Thyroid gland (tissue), 4 donors: ENCODE results near the gene ACACB. TPM values are rescaled to one million over a fixed set of nuclear protein-coding genes. Genes with fewer than 3 reads are reported as not detected.

Source experiments
- DNase-seq, 2 donors: peaks; one replicate each; pipeline ENCODE4 v3.0.0-alpha.2; 2019
- H3K27ac ChIP-seq, 3 donors: fragments of 200-600 bp; sonication (generic); 1 replicate in 2 of 3; 2 replicates in 1 of 3; pipeline ENCODE4 v1.5.1; 2016 to 2019; ENCODE audit warnings: mild to moderate bottlenecking in 1 of 3, moderate library complexity in 1 of 3
- H3K27me3 ChIP-seq: fragments of 200-600 bp; sonication (generic); one replicate; pipeline ENCODE4 v1.5.1; 2019
- H3K36me3 ChIP-seq, 2 donors: fragments of 200-600 bp; sonication (generic); one replicate each; pipeline ENCODE4 v1.5.1; 2016 to 2019
- H3K4me1 ChIP-seq, 2 donors: fragments of 200-600 bp; sonication (generic); one replicate each; pipeline ENCODE4 v1.5.1; 2017 to 2019
- H3K4me3 ChIP-seq, 3 donors: fragments of 200-600 bp; sonication (generic); replicated peaks in 1 of 3; 1 replicate in 2 of 3; 2 replicates in 1 of 3; pipeline ENCODE4 v1.5.1; 2016; ENCODE audit warnings: mild to moderate bottlenecking in 1 of 3
- H3K9me3 ChIP-seq: fragments of 200-600 bp; sonication (generic); one replicate; pipeline ENCODE4 v1.5.1; 2017
- CTCF ChIP-seq, 6 experiments: fragments of 200-600 bp in 3 of 6; fragments of 450-650 bp in 3 of 6; sonication (generic) in 3 of 6; IDR thresholded peaks; one replicate each; pipeline ENCODE4 v1.5.1; 2016 to 2019; ENCODE audit warnings: antibody characterized with exemption in 6 of 6, mild to moderate bottlenecking in 2 of 6, inconsistent platforms in 1 of 6, moderate library complexity in 1 of 6
- POLR2A ChIP-seq, 2 donors: fragments of 450-650 bp; IDR thresholded peaks; one replicate each; pipeline ENCODE4 v1.6.1; 2017; ENCODE audit warnings: antibody characterized with exemption in 2 of 2, mild to moderate bottlenecking in 2 of 2, moderate library complexity in 1 of 2
- WGBS, 2 donors: methylation state at CpG; one replicate each; pipeline ENCODE4 v1.1.5; 2017; 5-methylcytosine and 5-hydroxymethylcytosine counted together
- intact Hi-C: fragments of 100-400 bp; cut with DNase I; formaldehyde crosslinking; loops from one replicate; pipeline ENCODE4 v1.15.1; 2023
- total RNA-seq, 4 donors: library from RNA; depleted of rRNA; stranded (reverse); fragments of >200 nt; gene quantifications; one replicate each; pipeline ENCODE4 v1.2.3, GENCODE V29; 2016

Gene ACACB
- total RNA-seq, 4 donors from 2014 or later = 115 to 178 (median 140) TPM

GRCh38 chr12:109258607-109259544, 142.5 kb downstream of the ACACB start:
- Histone ChIP-seq H3K36me3 (peaks cover 79% of the 10 kb centered on the region in 2 donors), H3K27me3 (no peaks in the 10 kb centered on the region), H3K27ac (no peak overlapping the region), H3K9me3 (no peaks in the 10 kb centered on the region), H3K4me1 (no peaks in the 10 kb centered on the region), H3K4me3 (no peak overlapping the region)
- 94% methylated on average over 12 of the region's 16 CpGs for WGBS, 2 donors
- TF ChIP-seq POLR2A (IDR thresholded peaks at IDR 0.05) = no peak
- no peak for TF ChIP-seq CTCF (IDR thresholded peaks at IDR 0.05)
- DNase-seq = no peak
- intact Hi-C loops = no loop called here

- Histone ChIP-seq H3K27me3 (no peaks in the 10 kb centered on the region), H3K27ac (no peak overlapping the region), H3K9me3 (no peaks in the 10 kb centered on the region), H3K4me3 (no peak overlapping the region), H3K36me3 (peaks cover 76 to 80% of the 10 kb centered on the region in 2 donors), H3K4me1 (no peaks in the 10 kb centered on the region)
- TF ChIP-seq CTCF (IDR thresholded peaks at IDR 0.05) (no peak), POLR2A (IDR thresholded peaks at IDR 0.05) (no peak)
- DNase-seq = no peak
- WGBS, 2 donors = 86 to 95% methylated on average over 1 of the region's 1 CpG
- intact Hi-C loops = no loop called here
Measured at GRCh38 chr12:109259545-109259895, 143.1 kb downstream of the ACACB start.

- Histone ChIP-seq H3K27ac (no peak overlapping the region), H3K36me3 (peaks cover 80 to 81% of the 10 kb centered on the region in 2 donors), H3K27me3 (no peaks in the 10 kb centered on the region), H3K9me3 (no peaks in the 10 kb centered on the region), H3K4me3 (no peak overlapping the region), H3K4me1 (no peaks in the 10 kb centered on the region)
- WGBS, 2 donors = 78 to 100% methylated on average over 1 of the region's 1 CpG
- intact Hi-C loops = loop anchor here (10.0 kb wide), 1 partner anchor 124 kb away; no protein-coding TSS in a partner anchor
- no peak for TF ChIP-seq POLR2A (IDR thresholded peaks at IDR 0.05)
- TF ChIP-seq CTCF (IDR thresholded peaks at IDR 0.05) = no peak
- no peak for DNase-seq
Measured at GRCh38 chr12:109261087-109261486, 144.7 kb downstream of the ACACB start.

- Histone ChIP-seq H3K27ac (no peak overlapping the region), H3K36me3 (peaks cover 80 to 83% of the 10 kb centered on the region in 2 donors), H3K4me1 (no peaks in the 10 kb centered on the region), H3K9me3 (no peaks in the 10 kb centered on the region), H3K27me3 (no peaks in the 10 kb centered on the region), H3K4me3 (no peak overlapping the region)
- 91 to 97% methylated on average over 2 of the region's 2 CpGs for WGBS, 2 donors
- no peak for DNase-seq
- no peak for TF ChIP-seq POLR2A (IDR thresholded peaks at IDR 0.05)
- no peak for TF ChIP-seq CTCF (IDR thresholded peaks at IDR 0.05)
- intact Hi-C loops = loop anchor here (10.0 kb wide), 1 partner anchor 123 kb away; no protein-coding TSS in a partner anchor
Measured at GRCh38 chr12:109261939-109262338, 145.6 kb downstream of the ACACB start.

GRCh38 chr12:109263439-109263838, 147.1 kb downstream of the ACACB start:
- H3K4me3 ChIP-seq = no peak overlapping the region
- intact Hi-C loops = loop anchor here (10.0 kb wide), 1 partner anchor 121 kb away; no protein-coding TSS in a partner anchor
- no peak for DNase-seq
- H3K4me1 ChIP-seq = no peaks in the 10 kb centered on the region
- no peaks in the 10 kb centered on the region for H3K27me3 ChIP-seq
- no peak overlapping the region for H3K27ac ChIP-seq
- WGBS, 2 donors = 96 to 97% methylated on average over 3 of the region's 3 CpGs
- TF ChIP-seq POLR2A (IDR thresholded peaks at IDR 0.05) = no peak
- no peak for TF ChIP-seq CTCF (IDR thresholded peaks at IDR 0.05)
- H3K9me3 ChIP-seq = no peaks in the 10 kb centered on the region
- peaks cover 83% of the 10 kb centered on the region in 2 donors for H3K36me3 ChIP-seq
